Measurements from ENCODE around the gene MEI1.
"Not testable (repeated sequence)": the region's sequence is repeated elsewhere in the genome, so short reads cannot be mapped to it uniquely, and the experiment has no call there.

Gene MEI1

GRCh38 chr22:41661088-41661487, 38.2 kb upstream of the MEI1 start:
- Histone ChIP-seq H3K4me3 (replicated peaks; ENCODE audit: insufficient read depth, low read length) (no peak overlapping the region), H3K27me3 (ENCODE audit: insufficient read depth, poor library complexity, severe bottlenecking) (no peaks in the 10 kb centered on the region), H3K27ac (replicated peaks) (no peak overlapping the region)
- DNase-seq (ENCODE audit: low read depth in 1 of 2, low spot score in 1 of 2): no peak
- no peak for TF ChIP-seq CTCF (IDR thresholded peaks at IDR 0.05; ENCODE audit: insufficient read depth, low read length)
- TF ChIP-seq POLR2AphosphoS5 (IDR thresholded peaks at IDR 0.05; ENCODE audit: low read depth): no peak
- TF ChIP-seq SPI1 (IDR thresholded peaks at IDR 0.05; ENCODE audit: borderline replicate concordance, low read depth): no peak
- no peak for TF ChIP-seq GABPA (IDR thresholded peaks at IDR 0.05; ENCODE audit: low read depth)
- TF ChIP-seq, protein P1, sequence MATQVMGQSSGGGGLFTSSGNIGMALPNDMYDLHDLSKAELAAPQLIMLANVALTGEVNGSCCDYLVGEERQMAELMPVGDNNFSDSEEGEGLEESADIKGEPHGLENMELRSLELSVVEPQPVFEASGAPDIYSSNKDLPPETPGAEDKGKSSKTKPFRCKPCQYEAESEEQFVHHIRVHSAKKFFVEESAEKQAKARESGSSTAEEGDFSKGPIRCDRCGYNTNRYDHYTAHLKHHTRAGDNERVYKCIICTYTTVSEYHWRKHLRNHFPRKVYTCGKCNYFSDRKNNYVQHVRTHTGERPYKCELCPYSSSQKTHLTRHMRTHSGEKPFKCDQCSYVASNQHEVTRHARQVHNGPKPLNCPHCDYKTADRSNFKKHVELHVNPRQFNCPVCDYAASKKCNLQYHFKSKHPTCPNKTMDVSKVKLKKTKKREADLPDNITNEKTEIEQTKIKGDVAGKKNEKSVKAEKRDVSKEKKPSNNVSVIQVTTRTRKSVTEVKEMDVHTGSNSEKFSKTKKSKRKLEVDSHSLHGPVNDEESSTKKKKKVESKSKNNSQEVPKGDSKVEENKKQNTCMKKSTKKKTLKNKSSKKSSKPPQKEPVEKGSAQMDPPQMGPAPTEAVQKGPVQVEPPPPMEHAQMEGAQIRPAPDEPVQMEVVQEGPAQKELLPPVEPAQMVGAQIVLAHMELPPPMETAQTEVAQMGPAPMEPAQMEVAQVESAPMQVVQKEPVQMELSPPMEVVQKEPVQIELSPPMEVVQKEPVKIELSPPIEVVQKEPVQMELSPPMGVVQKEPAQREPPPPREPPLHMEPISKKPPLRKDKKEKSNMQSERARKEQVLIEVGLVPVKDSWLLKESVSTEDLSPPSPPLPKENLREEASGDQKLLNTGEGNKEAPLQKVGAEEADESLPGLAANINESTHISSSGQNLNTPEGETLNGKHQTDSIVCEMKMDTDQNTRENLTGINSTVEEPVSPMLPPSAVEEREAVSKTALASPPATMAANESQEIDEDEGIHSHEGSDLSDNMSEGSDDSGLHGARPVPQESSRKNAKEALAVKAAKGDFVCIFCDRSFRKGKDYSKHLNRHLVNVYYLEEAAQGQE (IDR thresholded peaks at IDR 0.05; ENCODE audit: insufficient replicate concordance, low read depth): no peak

GRCh38 chr22:41661713-41662112, 37.6 kb upstream of the MEI1 start:
- H3K27ac ChIP-seq (replicated peaks): no peak overlapping the region
- no peaks in the 10 kb centered on the region for H3K27me3 ChIP-seq (ENCODE audit: insufficient read depth, poor library complexity, severe bottlenecking)
- TF ChIP-seq, protein P1 (IDR thresholded peaks at IDR 0.05; ENCODE audit: insufficient replicate concordance, low read depth): no peak
- TF ChIP-seq CTCF (IDR thresholded peaks at IDR 0.05; ENCODE audit: insufficient read depth, low read length) (no peak), GABPA (IDR thresholded peaks at IDR 0.05; ENCODE audit: low read depth) (no peak), SPI1 (IDR thresholded peaks at IDR 0.05; ENCODE audit: borderline replicate concordance, low read depth) (no peak), POLR2AphosphoS5 (IDR thresholded peaks at IDR 0.05; ENCODE audit: low read depth) (no peak)
- DNase-seq (ENCODE audit: low read depth in 1 of 2, low spot score in 1 of 2): no peak
- H3K4me3 ChIP-seq (replicated peaks; ENCODE audit: insufficient read depth, low read length): no peak overlapping the region

DNA sequence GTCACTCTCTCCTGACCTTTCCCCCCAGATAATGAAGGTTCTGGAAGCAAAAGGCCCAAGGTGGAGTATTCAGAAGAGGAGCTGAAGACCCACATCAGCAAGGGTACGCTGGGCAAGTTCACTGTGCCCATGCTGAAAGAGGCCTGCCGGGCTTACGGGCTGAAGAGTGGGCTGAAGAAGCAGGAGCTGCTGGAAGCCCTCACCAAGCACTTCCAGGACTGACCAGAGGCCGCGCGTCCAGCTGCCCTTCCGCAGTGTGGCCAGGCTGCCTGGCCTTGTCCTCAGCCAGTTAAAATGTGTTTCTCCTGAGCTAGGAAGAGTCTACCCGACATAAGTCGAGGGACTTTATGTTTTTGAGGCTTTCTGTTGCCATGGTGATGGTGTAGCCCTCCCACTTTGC, 35.7 kb upstream of the MEI1 start:
- not testable (repeated sequence) for H3K27me3 ChIP-seq (ENCODE audit: insufficient read depth, poor library complexity, severe bottlenecking)

GRCh38 chr22:41664490-41664889, 34.8 kb upstream of the MEI1 start:
- H3K4me3 ChIP-seq (replicated peaks; ENCODE audit: insufficient read depth, low read length): no peak overlapping the region
- no peak for DNase-seq (ENCODE audit: low read depth in 1 of 2, low spot score in 1 of 2)
- H3K27me3 ChIP-seq (ENCODE audit: insufficient read depth, poor library complexity, severe bottlenecking): no peaks in the 10 kb centered on the region
- TF ChIP-seq CTCF (IDR thresholded peaks at IDR 0.05; ENCODE audit: insufficient read depth, low read length) (no peak), POLR2AphosphoS5 (IDR thresholded peaks at IDR 0.05; ENCODE audit: low read depth) (no peak; the same call in 1 of the 2 replicates), GABPA (IDR thresholded peaks at IDR 0.05; ENCODE audit: low read depth) (no peak), SPI1 (IDR thresholded peaks at IDR 0.05; ENCODE audit: borderline replicate concordance, low read depth) (no peak)
- TF ChIP-seq, protein P1 (IDR thresholded peaks at IDR 0.05; ENCODE audit: insufficient replicate concordance, low read depth): no peak
- no peak overlapping the region for H3K27ac ChIP-seq (replicated peaks)

More for the DNA sequence above, 35.7 kb upstream of the MEI1 start:
- H3K27ac ChIP-seq (replicated peaks); DNase-seq (ENCODE audit: low read depth in 1 of 2, low spot score in 1 of 2); H3K4me3 ChIP-seq (replicated peaks; ENCODE audit: insufficient read depth, low read length): not testable (repeated sequence)

Data from HL-60 (cell line).